ENCODE results near the gene CNN1.
"Not testable (repeated sequence)": the region's sequence is repeated elsewhere in the genome, so short reads cannot be mapped to it uniquely, and the experiment has no call there.

Gene CNN1

GRCh38 chr19:11560404-11561051 lies 21.9 kb downstream of the CNN1 start:
- TF ChIP-seq EZH2 (optimal IDR thresholded peaks at IDR 0.05; ENCODE audit: low read depth, low read length): no peak
- peak; percentile 82 for TF ChIP-seq CTCF (IDR thresholded peaks at IDR 0.05; ENCODE audit: low read length)
- Histone ChIP-seq H3K9ac (ENCODE audit: low read length) (peak overlapping the region; percentile 71; the same call in 1 of the 2 replicates), H3K27ac (ENCODE audit: low read length) (no peak overlapping the region), H2AFZ (ENCODE audit: low read length) (no peak overlapping the region), H3K27me3 (replicated peaks; ENCODE audit: insufficient read depth, low read length) (no peaks in the 10 kb centered on the region), H3K9me2 (replicated peaks; ENCODE audit: insufficient read depth, low read length) (no peaks in the 10 kb centered on the region), H3K36me3 (replicated peaks; ENCODE audit: insufficient read depth, low read length) (no peaks in the 10 kb centered on the region), H3K4me1 (ENCODE audit: low read length) (peaks cover 6% of the 10 kb centered on the region; the same call in 1 of the 2 replicates), H3K4me3 (ENCODE audit: low read length) (peak overlapping the region; percentile 79; the same call in 1 of the 2 replicates), H3K9me3 (replicated peaks; ENCODE audit: insufficient read depth, low read length) (no peaks in the 10 kb centered on the region), H3F3A (ENCODE audit: insufficient read depth, low read length) (peaks cover 7% of the 10 kb centered on the region), H3K4me2 (ENCODE audit: low read depth, low read length) (peak overlapping the region; percentile 75; the same call in 1 of the 2 replicates), H3K79me2 (ENCODE audit: low read length) (peaks cover 31% of the 10 kb centered on the region), H4K20me1 (ENCODE audit: insufficient read depth, low read length) (no peaks in the 10 kb centered on the region)
- DNase-seq: peak; percentile 77

- H3F3A ChIP-seq (ENCODE audit: insufficient read depth, low read length): peaks cover 7% of the 10 kb centered on the region
- no peaks in the 10 kb centered on the region for H3K9me3 ChIP-seq (replicated peaks; ENCODE audit: insufficient read depth, low read length)
- no peaks in the 10 kb centered on the region for H3K27me3 ChIP-seq (replicated peaks; ENCODE audit: insufficient read depth, low read length)
- no peak overlapping the region for H3K4me2 ChIP-seq (ENCODE audit: low read depth, low read length)
- no peaks in the 10 kb centered on the region for H3K36me3 ChIP-seq (replicated peaks; ENCODE audit: insufficient read depth, low read length)
- no peak overlapping the region for H3K27ac ChIP-seq (ENCODE audit: low read length)
- H2AFZ ChIP-seq (ENCODE audit: low read length): no peak overlapping the region
- no peak overlapping the region for H3K9ac ChIP-seq (ENCODE audit: low read length)
- H4K20me1 ChIP-seq (ENCODE audit: insufficient read depth, low read length): no peaks in the 10 kb centered on the region
- H3K4me3 ChIP-seq (ENCODE audit: low read length): no peak overlapping the region
- TF ChIP-seq CTCF (IDR thresholded peaks at IDR 0.05; ENCODE audit: low read length): no peak
- TF ChIP-seq EZH2phosphoT487 (IDR thresholded peaks at IDR 0.05; ENCODE audit: low read length): no peak
- TF ChIP-seq EZH2 (optimal IDR thresholded peaks at IDR 0.05; ENCODE audit: low read depth, low read length): no peak
- no peak for DNase-seq
- peaks cover 5% of the 10 kb centered on the region for H3K79me2 ChIP-seq (ENCODE audit: low read length)
- H3K9me2 ChIP-seq (replicated peaks; ENCODE audit: insufficient read depth, low read length): no peaks in the 10 kb centered on the region
- no peaks in the 10 kb centered on the region for H3K4me1 ChIP-seq (ENCODE audit: low read length)
Measured at GRCh38 chr19:11563532-11563931, 24.9 kb downstream of the CNN1 start.

- H3F3A ChIP-seq (ENCODE audit: insufficient read depth, low read length); H3K27me3 ChIP-seq (replicated peaks; ENCODE audit: insufficient read depth, low read length); H2AFZ ChIP-seq (ENCODE audit: low read length); DNase-seq; H3K36me3 ChIP-seq (replicated peaks; ENCODE audit: insufficient read depth, low read length); H3K9me2 ChIP-seq (replicated peaks; ENCODE audit: insufficient read depth, low read length); H3K4me3 ChIP-seq (ENCODE audit: low read length); H3K79me2 ChIP-seq (ENCODE audit: low read length); H3K4me2 ChIP-seq (ENCODE audit: low read depth, low read length); H4K20me1 ChIP-seq (ENCODE audit: insufficient read depth, low read length); H3K4me1 ChIP-seq (ENCODE audit: low read length); H3K9ac ChIP-seq (ENCODE audit: low read length); H3K9me3 ChIP-seq (replicated peaks; ENCODE audit: insufficient read depth, low read length); H3K27ac ChIP-seq (ENCODE audit: low read length): not testable (repeated sequence)
Measured at GRCh38 chr19:11564082-11564807, 25.6 kb downstream of the CNN1 start.

- not testable (repeated sequence) for H3K27me3 ChIP-seq (replicated peaks; ENCODE audit: insufficient read depth, low read length); H3K4me2 ChIP-seq (ENCODE audit: low read depth, low read length); DNase-seq; H3K4me1 ChIP-seq (ENCODE audit: low read length); H3K27ac ChIP-seq (ENCODE audit: low read length); H3K9me2 ChIP-seq (replicated peaks; ENCODE audit: insufficient read depth, low read length); H3K9me3 ChIP-seq (replicated peaks; ENCODE audit: insufficient read depth, low read length); H3F3A ChIP-seq (ENCODE audit: insufficient read depth, low read length); H3K9ac ChIP-seq (ENCODE audit: low read length); H3K4me3 ChIP-seq (ENCODE audit: low read length); H2AFZ ChIP-seq (ENCODE audit: low read length); H3K79me2 ChIP-seq (ENCODE audit: low read length); H3K36me3 ChIP-seq (replicated peaks; ENCODE audit: insufficient read depth, low read length); H4K20me1 ChIP-seq (ENCODE audit: insufficient read depth, low read length)
Measured at GRCh38 chr19:11565649-11565980, 27.0 kb downstream of the CNN1 start.
